Spleen (tissue), 7 donors: ENCODE data around the gene ZNF467.

ENCODE experiments used
- CTCF ChIP-seq, 11 experiments: fragments of 200-600 bp in 7 of 11; fragments of 450-650 bp in 4 of 11; sonication (generic) in 4 of 11; IDR thresholded peaks in 8 of 11; conservative IDR thresholded peaks in 3 of 11; 1 replicate in 7 of 11; 2 replicates in 4 of 11; pipeline versions ENCODE4 v1.4.0 to v1.8.0; 2016 to 2021; ENCODE audit warnings: antibody characterized with exemption in 11 of 11, inconsistent platforms in 4 of 11, mild to moderate bottlenecking in 1 of 11
- POLR2A ChIP-seq, 3 donors: fragments of 450-650 bp; IDR thresholded peaks; one replicate each; pipeline ENCODE4 v1.5.1; 2017; ENCODE audit warnings: antibody characterized with exemption in 3 of 3, mild to moderate bottlenecking in 1 of 3
- POLR2AphosphoS5 ChIP-seq, 3 donors: sonication (generic); formaldehyde crosslinking; IDR thresholded peaks; one replicate each; pipeline ENCODE4 v1.5.1; 2017; ENCODE audit warnings: antibody characterized with exemption in 3 of 3
- donor health status: DM: no; HTN: no; CAD: no; lungs with moderate emphysema.
- donor health status: DM: no; HTN: no; CAD: no.
- donor health status: DM: no; HTN: no; CAD: no.

GRCh38 chr7:149780056-149780455, 6.7 kb upstream of the ZNF467 start:
- no peak for TF ChIP-seq POLR2A (IDR thresholded peaks at IDR 0.05)
- no peak for TF ChIP-seq CTCF (IDR thresholded peaks at IDR 0.05 in 8 of 11, conservative IDR thresholded peaks at IDR 0.05 in 3 of 11)
- TF ChIP-seq POLR2AphosphoS5 (IDR thresholded peaks at IDR 0.05), result no peak
